ENCODE measurements around the gene APOBEC2. TPM values are rescaled to one million over a fixed set of nuclear protein-coding genes. Genes with fewer than 3 reads are reported as not detected.

The APOBEC2 gene
- total RNA-seq, 1 donor from 2014 or later: not detected

GRCh38 chr6:41040940-41041536, 12.0 kb upstream of the APOBEC2 start:
- no peaks in the 10 kb centered on the region for H3K4me1 ChIP-seq
- no peak overlapping the region for H3K27ac ChIP-seq
- TF ChIP-seq CTCF (IDR thresholded peaks at IDR 0.05): no peak
- no peak for TF ChIP-seq POLR2A (IDR thresholded peaks at IDR 0.05)
- TF ChIP-seq POLR2AphosphoS5 (IDR thresholded peaks at IDR 0.05; ENCODE audit: insufficient read depth in 1 of 2, low read depth in 1 of 2): no peak
- no peaks in the 10 kb centered on the region for H3K27me3 ChIP-seq
- no peaks in the 10 kb centered on the region for H3K9me3 ChIP-seq
- H3K36me3 ChIP-seq: no peaks in the 10 kb centered on the region
- intact Hi-C loops (cut with DNase I): no loop called here
- no peak overlapping the region for H3K4me3 ChIP-seq
- no peak for DNase-seq (ENCODE audit: extremely low spot score in 2 of 2)

GRCh38 chr6:41042226-41043055, 10.6 kb upstream of the APOBEC2 start, which contains the start of gene TSPO2:
Gene TSPO2 (plus strand): TSS chr6:41042467. CDS start chr6:41042986, 519 bp downstream.
- H3K9me3 ChIP-seq: no peaks in the 10 kb centered on the region
- no peak within 1 kb of the TSS for H3K4me3 ChIP-seq
- TF ChIP-seq POLR2A (IDR thresholded peaks at IDR 0.05): no peak
- no peak for TF ChIP-seq POLR2AphosphoS5 (IDR thresholded peaks at IDR 0.05; ENCODE audit: insufficient read depth in 1 of 2, low read depth in 1 of 2)
- TF ChIP-seq CTCF (IDR thresholded peaks at IDR 0.05): no peak
- H3K27ac ChIP-seq: no peak within 1 kb of the TSS
- intact Hi-C loops (cut with DNase I): no loop called here
- no peaks in the 10 kb centered on the region for H3K27me3 ChIP-seq
- H3K4me1 ChIP-seq: no peaks in the 10 kb centered on the region
- H3K36me3 ChIP-seq: no peaks in the 10 kb centered on the region
- DNase-seq (ENCODE audit: extremely low spot score in 2 of 2): no peak

GRCh38 chr6:41043151-41043550, 9.9 kb upstream of the APOBEC2 start:
- H3K27me3 ChIP-seq: no peaks in the 10 kb centered on the region
- H3K4me1 ChIP-seq: no peaks in the 10 kb centered on the region
- TF ChIP-seq POLR2AphosphoS5 (IDR thresholded peaks at IDR 0.05; ENCODE audit: insufficient read depth in 1 of 2, low read depth in 1 of 2) (no peak), CTCF (IDR thresholded peaks at IDR 0.05) (no peak), POLR2A (IDR thresholded peaks at IDR 0.05) (no peak)
- no peaks in the 10 kb centered on the region for H3K9me3 ChIP-seq
- no peak overlapping the region for H3K27ac ChIP-seq
- intact Hi-C loops (cut with DNase I): no loop called here
- no peak for DNase-seq (ENCODE audit: extremely low spot score in 2 of 2)
- H3K36me3 ChIP-seq: no peaks in the 10 kb centered on the region
- H3K4me3 ChIP-seq: no peak overlapping the region

- Histone ChIP-seq H3K9me3 (no peaks in the 10 kb centered on the region), H3K27ac (no peak overlapping the region), H3K4me3 (no peak overlapping the region), H3K27me3 (no peaks in the 10 kb centered on the region), H3K4me1 (no peaks in the 10 kb centered on the region), H3K36me3 (no peaks in the 10 kb centered on the region)
- DNase-seq (ENCODE audit: extremely low spot score in 2 of 2): no peak
- TF ChIP-seq POLR2AphosphoS5 (IDR thresholded peaks at IDR 0.05; ENCODE audit: insufficient read depth in 1 of 2, low read depth in 1 of 2): no peak
- TF ChIP-seq CTCF (IDR thresholded peaks at IDR 0.05): no peak
- TF ChIP-seq POLR2A (IDR thresholded peaks at IDR 0.05): no peak
- intact Hi-C loops (cut with DNase I): no loop called here
Observed at GRCh38 chr6:41045664-41046063, 7.3 kb upstream of the APOBEC2 start.

- H3K4me1 ChIP-seq: no peaks in the 10 kb centered on the region
- H3K27me3 ChIP-seq: no peaks in the 10 kb centered on the region
- no peak overlapping the region for H3K27ac ChIP-seq
- intact Hi-C loops (cut with DNase I): no loop called here
- no peaks in the 10 kb centered on the region for H3K9me3 ChIP-seq
- DNase-seq (ENCODE audit: extremely low spot score in 2 of 2): no peak
- no peak for TF ChIP-seq POLR2A (IDR thresholded peaks at IDR 0.05)
- no peak for TF ChIP-seq CTCF (IDR thresholded peaks at IDR 0.05)
- no peak for TF ChIP-seq POLR2AphosphoS5 (IDR thresholded peaks at IDR 0.05; ENCODE audit: insufficient read depth in 1 of 2, low read depth in 1 of 2)
- H3K36me3 ChIP-seq: no peaks in the 10 kb centered on the region
- H3K4me3 ChIP-seq: no peak overlapping the region
Observed at GRCh38 chr6:41046084-41046483, 6.9 kb upstream of the APOBEC2 start.
